Transverse colon (tissue), 4 donors: ENCODE data around the gene MSANTD2. TPM values are rescaled to one million over a fixed set of nuclear protein-coding genes. Genes with fewer than 3 reads are reported as not detected.

Experiments
- DNase-seq: peaks from one replicate; pipeline ENCODE4 v3.0.0-alpha.2; 2019
- H3K27ac ChIP-seq, 4 donors: fragments of 200-600 bp; sonication (generic); 2 replicates each; pipeline ENCODE4 v1.5.1; 2016 to 2018; ENCODE audit warnings: inconsistent platforms in 4 of 4
- H3K27me3 ChIP-seq: fragments of 200-600 bp; sonication (generic); 2 replicates; pipeline ENCODE4 v1.5.1; 2017; ENCODE audit warnings: inconsistent platforms
- H3K36me3 ChIP-seq, 4 donors: fragments of 200-600 bp; sonication (generic); 2 replicates each; pipeline ENCODE4 v1.5.1; 2017 to 2019; ENCODE audit warnings: inconsistent platforms in 4 of 4
- H3K4me1 ChIP-seq, 4 donors: fragments of 200-600 bp; sonication (generic); 2 replicates each; pipeline ENCODE4 v1.5.1; 2017 to 2020; ENCODE audit warnings: inconsistent platforms in 4 of 4
- H3K4me3 ChIP-seq, 4 donors: fragments of 200-600 bp; sonication (generic); 1 replicate in 1 of 4; 2 replicates in 3 of 4; pipeline versions ENCODE4 v1.5.1 to v1.6.1; 2017 to 2019; ENCODE audit warnings: inconsistent platforms in 4 of 4
- H3K9me3 ChIP-seq, 2 donors: fragments of 200-600 bp; sonication (generic); 2 replicates each; pipeline ENCODE4 v1.5.1; 2017 to 2019; ENCODE audit warnings: inconsistent platforms in 2 of 2
- EP300 ChIP-seq: sonication (generic); formaldehyde crosslinking; IDR thresholded peaks from one replicate; pipeline ENCODE4 v1.6.1; 2017; ENCODE audit warnings: antibody characterized with exemption, low read depth
- POLR2A ChIP-seq: fragments of 450-650 bp; IDR thresholded peaks from one replicate; pipeline ENCODE4 v1.6.1; 2016; ENCODE audit warnings: antibody characterized with exemption, mild to moderate bottlenecking, moderate library complexity
- POLR2AphosphoS5 ChIP-seq, 3 donors: sonication (generic); formaldehyde crosslinking; IDR thresholded peaks; one replicate each; pipeline ENCODE4 v1.6.1; 2016; ENCODE audit warnings: antibody characterized with exemption in 3 of 3
- WGBS, 2 donors: methylation state at CpG; one replicate each; pipeline ENCODE4 v1.1.5; 2018; ENCODE audit warnings: low coverage in 1 of 2; 5-methylcytosine and 5-hydroxymethylcytosine counted together
- in situ Hi-C, 4 donors: fragments of 200-750 bp; cut with MboI; loops; one replicate each; pipeline versions ENCODE4 v1.15.0 to v1.15.1; 2017; ENCODE audit warnings: low sequenced_read_pairs in 3 of 4, low pct_ligation_motif_present in 1 of 4, low pct_unique_long_range_greater_than_20kb in 1 of 4
- intact Hi-C: fragments of 100-400 bp; cut with DNase I; formaldehyde crosslinking; loops from one replicate; pipeline ENCODE4 v1.15.1; 2023; ENCODE audit warnings: low total_unique reads
- total RNA-seq, 4 donors: library from RNA; depleted of rRNA; stranded (reverse); fragments of >200 nt; gene quantifications; one replicate each; pipeline ENCODE4 v1.1.0, GENCODE V29; 2016
- TF ChIP-seq, protein P1 (sequence below), 5 experiments: fragments of 200-600 bp in 3 of 5; fragments of 450-650 bp in 2 of 5; sonication (generic) in 3 of 5; IDR thresholded peaks; 1 replicate in 2 of 5; 2 replicates in 3 of 5; pipeline ENCODE4 v1.5.1; 2016 to 2017; ENCODE audit warnings: antibody characterized with exemption in 5 of 5, inconsistent platforms in 3 of 5, mild to moderate bottlenecking in 2 of 5, moderate library complexity in 1 of 5

MSANTD2 gene
- 10 to 100 TPM in 2 of 4 donors, 1 to 10 TPM in 2; 8.1 to 40.0 (median 15.1) TPM for total RNA-seq

DNA sequence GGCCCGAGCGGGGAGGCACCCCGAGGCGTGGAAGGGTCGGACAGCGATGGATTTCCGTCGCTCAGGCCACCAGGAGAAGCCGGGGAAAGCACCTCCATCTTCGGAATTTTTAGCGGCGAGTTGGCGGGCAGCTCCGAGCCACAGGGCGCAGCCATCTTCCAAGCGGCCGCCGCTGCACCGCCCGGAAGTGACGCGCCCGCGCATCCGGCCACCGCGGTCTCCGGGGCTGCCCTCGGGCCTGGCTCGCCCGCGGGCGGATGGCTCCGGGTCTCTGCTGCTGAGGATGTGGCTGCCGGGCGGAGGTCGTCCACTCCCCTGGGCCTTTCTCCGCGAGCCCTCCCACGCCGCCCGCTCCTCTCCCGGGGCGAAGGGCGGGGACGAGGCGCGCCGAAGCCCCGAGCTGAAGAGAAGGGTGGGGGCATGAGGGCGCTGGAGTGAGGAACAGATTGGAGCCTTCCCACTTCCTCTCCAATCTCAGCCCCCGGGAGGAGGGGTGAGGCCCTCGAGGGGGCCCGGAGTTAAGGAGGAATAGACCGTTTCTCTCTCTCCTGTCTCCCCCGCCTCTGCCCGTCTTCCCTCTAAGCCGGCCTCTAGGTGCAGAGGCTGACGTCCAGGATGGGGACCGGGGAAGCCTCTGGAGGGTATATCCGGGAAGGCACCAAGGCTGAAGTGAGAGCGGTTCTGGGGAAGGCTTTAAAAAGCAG, at the start of gene MSANTD2:
Gene MSANTD2, minus strand, starts transcription at position 181 of the 704 bp plus-strand sequence. Its CDS starts 26 bp downstream, at position 155.
- intact Hi-C loops, result no loop called here
- no peaks in the 10 kb centered on the region for H3K36me3 ChIP-seq
- peak within 1 kb of the TSS; percentile 84 to 97 (median 90) for H3K4me3 ChIP-seq
- H3K9me3 ChIP-seq, result no peaks in the 10 kb centered on the region
- peak; percentile 83 for DNase-seq
- H3K27ac ChIP-seq, result peak within 1 kb of the TSS; percentile 94 to 98 (median 96)
- TF ChIP-seq, protein P1, sequence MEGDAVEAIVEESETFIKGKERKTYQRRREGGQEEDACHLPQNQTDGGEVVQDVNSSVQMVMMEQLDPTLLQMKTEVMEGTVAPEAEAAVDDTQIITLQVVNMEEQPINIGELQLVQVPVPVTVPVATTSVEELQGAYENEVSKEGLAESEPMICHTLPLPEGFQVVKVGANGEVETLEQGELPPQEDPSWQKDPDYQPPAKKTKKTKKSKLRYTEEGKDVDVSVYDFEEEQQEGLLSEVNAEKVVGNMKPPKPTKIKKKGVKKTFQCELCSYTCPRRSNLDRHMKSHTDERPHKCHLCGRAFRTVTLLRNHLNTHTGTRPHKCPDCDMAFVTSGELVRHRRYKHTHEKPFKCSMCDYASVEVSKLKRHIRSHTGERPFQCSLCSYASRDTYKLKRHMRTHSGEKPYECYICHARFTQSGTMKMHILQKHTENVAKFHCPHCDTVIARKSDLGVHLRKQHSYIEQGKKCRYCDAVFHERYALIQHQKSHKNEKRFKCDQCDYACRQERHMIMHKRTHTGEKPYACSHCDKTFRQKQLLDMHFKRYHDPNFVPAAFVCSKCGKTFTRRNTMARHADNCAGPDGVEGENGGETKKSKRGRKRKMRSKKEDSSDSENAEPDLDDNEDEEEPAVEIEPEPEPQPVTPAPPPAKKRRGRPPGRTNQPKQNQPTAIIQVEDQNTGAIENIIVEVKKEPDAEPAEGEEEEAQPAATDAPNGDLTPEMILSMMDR (IDR thresholded peaks at IDR 0.05), result peak in 1 of 5 experiments; percentile 6
- TF ChIP-seq POLR2AphosphoS5 (IDR thresholded peaks at IDR 0.05) (peak; percentile 57 to 93 (median 91)), EP300 (no peak), POLR2A (peak; percentile 89)
- WGBS, 2 donors, result 1% methylated on average over 24 of the region's 62 CpGs; no CpG with 5 or more reads in 1 of the 2 donors
- in situ Hi-C loops, result no loop called here
- peaks cover 5 to 31% (median 20%) of the 10 kb centered on the region in 4 donors for H3K4me1 ChIP-seq
- H3K27me3 ChIP-seq, result no peaks in the 10 kb centered on the region

DNA sequence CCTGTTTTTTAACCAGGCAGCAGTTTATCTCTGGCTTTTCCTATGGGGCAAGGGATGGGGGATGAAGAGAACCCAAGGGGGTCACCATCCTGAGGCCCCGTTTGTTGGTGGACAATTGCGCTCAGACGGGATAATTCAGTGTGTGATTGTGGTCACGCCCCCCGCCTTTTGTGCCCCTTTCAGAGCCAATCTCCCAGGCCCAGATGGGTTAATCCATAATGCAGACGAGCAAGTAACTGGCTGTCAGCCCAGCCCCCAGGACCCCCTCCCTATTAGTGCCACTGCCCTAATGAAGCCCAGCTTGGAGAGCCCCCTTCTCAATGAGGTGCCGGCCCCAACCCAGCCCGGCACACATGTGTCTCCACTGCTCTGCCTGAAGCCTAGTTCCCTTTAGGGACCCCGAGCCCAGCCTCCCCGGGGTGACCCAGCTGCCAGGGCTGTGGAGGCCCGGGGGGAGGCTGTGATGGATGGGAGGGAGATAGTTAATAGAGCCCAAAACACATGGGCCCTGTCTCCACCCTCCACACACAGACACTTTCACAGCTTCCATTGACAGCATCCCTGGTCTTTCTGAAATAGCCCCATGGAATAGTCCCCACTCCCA, 46.0 kb upstream of the MSANTD2 start:
- peaks cover 100% of the 10 kb centered on the region for H3K27me3 ChIP-seq
- in situ Hi-C loops (loop anchor here in 2 of 4 donors (25.0 kb wide), 2 partner anchors 184 to 434 kb away; partner anchors contain the start of genes SIAE (in 2 of the 2), SPA17 (in 2 of the 2) and OR8B4 (in 1 of the 2)), intact Hi-C loops (no loop called here)
- peaks cover 0 to 16% (median 6%) of the 10 kb centered on the region in 4 donors for H3K4me1 ChIP-seq
- no peaks in the 10 kb centered on the region for H3K36me3 ChIP-seq
- DNase-seq, result no peak
- no peaks in the 10 kb centered on the region for H3K9me3 ChIP-seq
- TF ChIP-seq POLR2AphosphoS5 (IDR thresholded peaks at IDR 0.05), result no peak
- no peak for TF ChIP-seq POLR2A
- TF ChIP-seq EP300, result no peak
- TF ChIP-seq, protein P1 (IDR thresholded peaks at IDR 0.05), result no peak
- H3K4me3 ChIP-seq, result no peak overlapping the region
- 15% methylated on average over 11 of the region's 11 CpGs; no CpG with 5 or more reads in 1 of the 2 donors for WGBS, 2 donors
- H3K27ac ChIP-seq, result no peak overlapping the region

DNA sequence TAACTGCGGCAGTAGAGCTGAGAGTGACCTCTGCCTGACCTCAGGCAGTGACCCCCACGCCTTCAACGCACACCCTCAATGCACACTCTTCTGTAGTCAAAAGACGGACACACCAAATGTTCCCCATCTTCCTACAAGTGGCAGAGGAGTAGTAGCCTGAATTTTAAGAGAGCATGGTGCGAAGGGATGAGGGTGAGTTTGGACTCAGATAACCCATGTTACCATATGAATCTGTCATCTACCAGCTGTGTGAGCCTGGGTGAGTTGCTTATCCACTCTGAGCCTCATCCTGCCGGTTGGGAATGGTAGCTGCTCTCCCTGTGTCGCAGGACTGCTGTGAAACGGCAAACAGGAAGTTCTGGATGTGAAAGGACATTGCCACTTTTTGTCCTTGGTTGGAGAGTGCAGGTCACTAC, 44.5 kb upstream of the MSANTD2 start:
- H3K27ac ChIP-seq, result no peak overlapping the region
- WGBS, 2 donors, result 17% methylated on average over 8 of the region's 8 CpGs; no CpG with 5 or more reads in 1 of the 2 donors
- peaks cover 100% of the 10 kb centered on the region for H3K27me3 ChIP-seq
- no peaks in the 10 kb centered on the region for H3K9me3 ChIP-seq
- DNase-seq, result no peak
- no peaks in the 10 kb centered on the region for H3K36me3 ChIP-seq
- TF ChIP-seq POLR2AphosphoS5 (IDR thresholded peaks at IDR 0.05) (no peak), EP300 (no peak), POLR2A (no peak)
- TF ChIP-seq, protein P1 (IDR thresholded peaks at IDR 0.05), result no peak
- H3K4me1 ChIP-seq, result peaks cover 3 to 20% (median 10%) of the 10 kb centered on the region in 4 donors
- no peak overlapping the region for H3K4me3 ChIP-seq
- in situ Hi-C loops, result loop anchor here in 2 of 4 donors (25.0 kb wide), 2 partner anchors 182 to 432 kb away; partner anchors contain the start of genes SIAE (in 2 of the 2), SPA17 (in 2 of the 2) and OR8B4 (in 1 of the 2)
- intact Hi-C loops, result no loop called here

DNA sequence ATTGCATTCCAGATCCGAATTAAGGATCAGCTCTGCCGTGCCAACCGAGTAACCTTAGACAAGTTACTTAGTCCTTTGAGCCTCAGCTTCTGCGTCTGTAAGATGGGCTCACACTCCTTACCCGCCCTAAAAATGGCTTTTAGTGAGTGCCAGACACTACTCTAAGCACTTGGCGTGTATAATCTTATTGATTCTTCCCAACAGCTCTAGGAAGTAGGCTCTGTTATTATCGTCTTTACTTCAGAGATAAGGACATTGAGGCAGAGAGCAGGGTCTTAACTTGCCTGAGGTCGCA, 43.4 kb upstream of the MSANTD2 start:
- no peak overlapping the region for H3K4me3 ChIP-seq
- in situ Hi-C loops, result loop anchor here in 2 of 4 donors (25.0 kb wide), 2 partner anchors 181 to 431 kb away; partner anchors contain the start of genes SIAE (in 2 of the 2), SPA17 (in 2 of the 2) and OR8B4 (in 1 of the 2)

More for the DNA sequence above, 43.4 kb upstream of the MSANTD2 start:
- H3K9me3 ChIP-seq, result no peaks in the 10 kb centered on the region
- peaks cover 10 to 29% (median 18%) of the 10 kb centered on the region in 4 donors for H3K4me1 ChIP-seq
- WGBS, 2 donors, result 5 to 12% methylated on average over 4 to 8 of the region's 8 CpGs
- intact Hi-C loops, result no loop called here
- no peaks in the 10 kb centered on the region for H3K36me3 ChIP-seq
- peaks cover 100% of the 10 kb centered on the region for H3K27me3 ChIP-seq
- no peak for DNase-seq
- TF ChIP-seq POLR2A (no peak), EP300 (no peak), POLR2AphosphoS5 (IDR thresholded peaks at IDR 0.05) (no peak)
- TF ChIP-seq, protein P1 (IDR thresholded peaks at IDR 0.05), result no peak
- H3K27ac ChIP-seq, result no peak overlapping the region
